ENCODE measurements around the gene KRTAP4-16.
"Not testable (repeated sequence)": the region's sequence is repeated elsewhere in the genome, so short reads cannot be mapped to it uniquely, and the experiment has no call there.

DNA sequence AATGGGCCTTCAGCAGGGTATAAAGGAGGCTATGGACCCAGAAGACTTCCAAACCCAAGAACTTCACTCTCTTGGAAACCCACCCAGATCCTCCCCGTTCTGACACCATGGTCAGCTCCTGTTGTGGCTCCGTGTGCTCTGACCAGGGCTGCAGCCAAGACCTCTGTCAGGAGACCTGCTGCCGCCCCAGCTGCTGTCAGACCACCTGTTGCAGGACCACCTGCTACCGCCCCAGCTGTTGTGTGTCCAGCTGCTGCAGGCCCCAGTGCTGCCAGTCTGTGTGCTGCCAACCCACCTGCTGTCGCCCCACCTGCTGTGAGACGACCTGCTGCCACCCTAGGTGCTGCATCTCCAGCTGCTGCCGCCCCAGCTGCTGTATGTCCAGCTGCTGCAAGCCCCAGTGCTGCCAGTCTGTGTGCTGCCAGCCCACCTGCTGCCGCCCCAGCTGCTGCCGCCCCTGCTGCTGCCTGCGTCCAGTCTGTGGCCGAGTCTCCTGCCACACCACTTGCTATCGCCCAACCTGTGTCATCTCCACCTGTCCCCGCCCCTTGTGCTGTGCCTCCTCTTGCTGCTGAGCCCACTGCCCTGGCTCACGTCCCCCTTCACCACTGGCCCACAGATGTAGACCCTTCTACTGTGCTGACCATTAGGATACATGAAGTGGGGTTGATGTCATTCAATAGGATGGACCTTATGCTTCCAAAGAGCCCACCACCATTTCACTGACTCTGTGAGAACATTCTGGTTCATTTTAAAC, 17.7 kb downstream of the KRTAP4-16 start, which contains the start of gene KRTAP4-7:
- TF ChIP-seq, protein P1, sequence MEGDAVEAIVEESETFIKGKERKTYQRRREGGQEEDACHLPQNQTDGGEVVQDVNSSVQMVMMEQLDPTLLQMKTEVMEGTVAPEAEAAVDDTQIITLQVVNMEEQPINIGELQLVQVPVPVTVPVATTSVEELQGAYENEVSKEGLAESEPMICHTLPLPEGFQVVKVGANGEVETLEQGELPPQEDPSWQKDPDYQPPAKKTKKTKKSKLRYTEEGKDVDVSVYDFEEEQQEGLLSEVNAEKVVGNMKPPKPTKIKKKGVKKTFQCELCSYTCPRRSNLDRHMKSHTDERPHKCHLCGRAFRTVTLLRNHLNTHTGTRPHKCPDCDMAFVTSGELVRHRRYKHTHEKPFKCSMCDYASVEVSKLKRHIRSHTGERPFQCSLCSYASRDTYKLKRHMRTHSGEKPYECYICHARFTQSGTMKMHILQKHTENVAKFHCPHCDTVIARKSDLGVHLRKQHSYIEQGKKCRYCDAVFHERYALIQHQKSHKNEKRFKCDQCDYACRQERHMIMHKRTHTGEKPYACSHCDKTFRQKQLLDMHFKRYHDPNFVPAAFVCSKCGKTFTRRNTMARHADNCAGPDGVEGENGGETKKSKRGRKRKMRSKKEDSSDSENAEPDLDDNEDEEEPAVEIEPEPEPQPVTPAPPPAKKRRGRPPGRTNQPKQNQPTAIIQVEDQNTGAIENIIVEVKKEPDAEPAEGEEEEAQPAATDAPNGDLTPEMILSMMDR (conservative IDR thresholded peaks at IDR 0.05) = not testable (repeated sequence)
- not testable (repeated sequence) for TF ChIP-seq EZH2 (IDR thresholded peaks at IDR 0.05; ENCODE audit: low read depth)

All from PC-9 (cell line).